GM19438 (cell line): Measurements from ENCODE around the gene RNF149.
"Not testable (repeated sequence)": the region's sequence is repeated elsewhere in the genome, so short reads cannot be mapped to it uniquely, and the experiment has no call there.

Source experiments
- ATAC-seq: cut with Tn5 transposase; IDR thresholded peaks from one replicate; pipeline ENCODE4 v1.9.1; 2021; ENCODE audit warnings: low read depth; ENCODE audit not compliant: unreplicated experiment

The RNF149 gene

GRCh38 chr2:101308432-101309210 is at the start of gene RNF149:
Gene RNF149, minus strand, starts transcription at chr2:101308701. Its CDS starts 113 bp downstream, at chr2:101308588.
- peak; percentile 64 for ATAC-seq

- ATAC-seq, result no peak
Measured at GRCh38 chr2:101357376-101357775, 48.9 kb upstream of the RNF149 start.

- no peak for ATAC-seq
Measured at GRCh38 chr2:101356521-101356920, 48.0 kb upstream of the RNF149 start.

GRCh38 chr2:101356055-101356454 is 47.6 kb upstream of the RNF149 start:
- no peak for ATAC-seq

GRCh38 chr2:101355401-101356054 is 47.0 kb upstream of the RNF149 start:
- ATAC-seq, result no peak

- no peak for ATAC-seq
Measured at GRCh38 chr2:101354420-101355311, 46.2 kb upstream of the RNF149 start.

GRCh38 chr2:101352631-101353030 is 44.1 kb upstream of the RNF149 start:
- ATAC-seq, result not testable (repeated sequence)

GRCh38 chr2:101351207-101351606 is 42.7 kb upstream of the RNF149 start:
- no peak for ATAC-seq

GRCh38 chr2:101349893-101350662 is 41.6 kb upstream of the RNF149 start:
- no peak for ATAC-seq

- no peak for ATAC-seq
Measured at GRCh38 chr2:101348883-101349282, 40.4 kb upstream of the RNF149 start.

- no peak for ATAC-seq
Measured at GRCh38 chr2:101346909-101347308, 38.4 kb upstream of the RNF149 start.

GRCh38 chr2:101344137-101344536 is 35.6 kb upstream of the RNF149 start:
- no peak for ATAC-seq

- ATAC-seq, result no peak
Measured at GRCh38 chr2:101342625-101343008, 34.1 kb upstream of the RNF149 start.

GRCh38 chr2:101341901-101342624 is 33.6 kb upstream of the RNF149 start:
- no peak for ATAC-seq

GRCh38 chr2:101341421-101341820 is 32.9 kb upstream of the RNF149 start:
- no peak for ATAC-seq

GRCh38 chr2:101340141-101340551 is 31.6 kb upstream of the RNF149 start:
- no peak for ATAC-seq

GRCh38 chr2:101339266-101339880 is 30.9 kb upstream of the RNF149 start:
- ATAC-seq, result no peak

GRCh38 chr2:101337877-101338276 is 29.4 kb upstream of the RNF149 start:
- ATAC-seq, result no peak
